Measurements from ENCODE around the gene RAB14. TPM values are rescaled to one million over a fixed set of nuclear protein-coding genes. Genes with fewer than 3 reads are reported as not detected.

The RAB14 gene
- total and polyA plus RNA-seq, 8 donors, result 16.8 to 60.4 (median 34.0) TPM

DNA sequence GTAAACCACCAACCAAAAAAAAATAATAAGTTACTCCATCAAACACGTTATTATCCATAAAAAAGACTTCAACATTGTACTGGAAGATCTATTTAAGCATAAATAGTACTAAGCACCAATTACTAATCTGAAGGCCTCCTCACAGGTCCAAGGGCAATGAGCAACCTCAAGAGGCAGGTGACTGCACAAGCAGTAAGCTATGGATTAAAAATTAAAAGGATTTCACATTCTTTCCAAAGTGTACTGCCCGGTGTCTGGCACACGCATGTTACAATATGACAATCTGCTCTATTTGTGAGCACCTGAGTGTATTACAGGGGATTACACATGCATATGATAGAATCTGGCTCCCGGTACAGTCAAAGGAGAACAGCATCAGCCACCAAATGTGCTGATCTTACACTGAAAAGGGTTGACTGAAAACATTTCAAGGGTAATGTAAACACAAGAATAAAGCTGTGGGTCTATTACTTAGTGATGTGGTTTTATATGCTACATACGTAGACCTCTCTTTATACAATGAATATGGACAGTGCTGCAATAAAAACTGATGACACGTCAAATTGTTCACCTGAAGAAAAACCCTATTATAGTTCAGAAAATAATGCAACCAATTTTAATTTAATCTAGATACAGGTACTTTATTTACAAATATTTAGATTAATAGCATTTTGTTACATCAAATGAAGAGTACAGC lies 22.8 kb downstream of the RAB14 start:
- no peak overlapping the region for H3K4me3 ChIP-seq
- H3K36me3 ChIP-seq, result peaks cover 14 to 92% (median 77%) of the 10 kb centered on the region in 4 donors
- H3K9me3 ChIP-seq, result no peaks in the 10 kb centered on the region
- H3K27ac ChIP-seq, result no peak overlapping the region
- no peak for DNase-seq
- intact Hi-C loops (cut with DNase I; ENCODE audit: low total_unique reads), result no loop called here
- no peaks in the 10 kb centered on the region for H3K27me3 ChIP-seq
- no peak for TF ChIP-seq CTCF (IDR thresholded peaks at IDR 0.05)
- TF ChIP-seq POLR2AphosphoS5 (IDR thresholded peaks at IDR 0.05), result no peak
- TF ChIP-seq POLR2A (IDR thresholded peaks at IDR 0.05), result no peak
- TF ChIP-seq EP300 (IDR thresholded peaks at IDR 0.05), result no peak
- H3K4me1 ChIP-seq, result peaks cover 8 to 50% (median 32%) of the 10 kb centered on the region in 4 donors
- 68 to 84% (median 81%) methylated on average over 6 of the region's 6 CpGs for whole genome bisulfite sequencing, 5 donors

GRCh38 chr9:121173501-121173900 lies 28.2 kb downstream of the RAB14 start:
- TF ChIP-seq CTCF (IDR thresholded peaks at IDR 0.05), result no peak
- TF ChIP-seq POLR2A (IDR thresholded peaks at IDR 0.05), result no peak
- no peak for TF ChIP-seq EP300 (IDR thresholded peaks at IDR 0.05)
- TF ChIP-seq POLR2AphosphoS5 (IDR thresholded peaks at IDR 0.05), result no peak
- 91 to 98% (median 96%) methylated on average over 7 of the region's 7 CpGs for WGBS, 5 donors
- no peak overlapping the region for H3K4me3 ChIP-seq
- H3K4me1 ChIP-seq, result peaks cover 0 to 9% (median 4%) of the 10 kb centered on the region in 4 donors
- H3K36me3 ChIP-seq, result peaks cover 35 to 98% (median 95%) of the 10 kb centered on the region in 4 donors
- H3K27ac ChIP-seq, result no peak overlapping the region
- no peaks in the 10 kb centered on the region for H3K27me3 ChIP-seq
- intact Hi-C loops (cut with DNase I; ENCODE audit: low total_unique reads), result no loop called here
- DNase-seq, result no peak
- no peaks in the 10 kb centered on the region for H3K9me3 ChIP-seq

DNA sequence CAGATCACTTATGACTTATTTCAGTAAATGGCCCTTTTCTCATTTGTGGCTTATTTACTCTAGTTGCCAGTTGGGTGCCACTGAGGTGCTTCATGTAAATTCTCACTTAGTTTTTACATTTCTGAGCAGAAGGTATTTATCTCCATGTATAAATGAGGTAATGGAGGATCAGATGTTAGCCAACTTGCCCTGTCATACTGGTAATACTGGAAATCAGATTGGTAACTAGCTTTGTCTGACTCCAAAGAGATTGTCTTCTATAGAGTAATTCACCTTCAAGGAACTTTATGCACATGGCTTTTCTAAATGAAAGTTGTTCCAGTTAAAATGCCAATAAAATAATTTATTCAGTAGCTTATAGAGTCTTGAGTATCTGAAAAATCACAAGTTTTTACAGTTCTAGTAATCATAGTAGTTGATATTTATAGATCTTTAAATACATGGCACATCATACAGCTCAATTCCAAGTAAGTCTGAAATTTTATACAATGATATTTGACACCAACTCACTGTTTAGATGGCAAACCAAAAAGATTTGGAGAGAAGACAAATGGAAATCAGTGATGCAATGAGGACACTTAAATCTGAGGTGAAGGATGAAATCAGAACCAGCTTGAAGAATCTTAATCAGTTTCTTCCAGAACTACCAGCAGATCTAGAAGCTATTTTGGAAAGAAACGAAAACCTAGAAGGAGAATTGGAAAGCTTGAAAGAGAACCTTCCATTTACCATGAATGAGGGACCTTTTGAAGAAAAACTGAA lies 28.8 kb downstream of the RAB14 start:
- WGBS, 5 donors, result 88 to 100% (median 94%) methylated on average over 1 of the region's 1 CpG
- Histone ChIP-seq H3K9me3 (no peaks in the 10 kb centered on the region), H3K27ac (no peak overlapping the region), H3K36me3 (peaks cover 41 to 98% (median 95%) of the 10 kb centered on the region in 4 donors), H3K4me1 (peaks cover 0 to 8% (median 4%) of the 10 kb centered on the region in 4 donors), H3K4me3 (no peak overlapping the region), H3K27me3 (no peaks in the 10 kb centered on the region)
- DNase-seq, result no peak
- no peak for TF ChIP-seq CTCF (IDR thresholded peaks at IDR 0.05)
- no peak for TF ChIP-seq EP300 (IDR thresholded peaks at IDR 0.05)
- TF ChIP-seq POLR2AphosphoS5 (IDR thresholded peaks at IDR 0.05), result no peak
- TF ChIP-seq POLR2A (IDR thresholded peaks at IDR 0.05), result no peak
- intact Hi-C loops (cut with DNase I; ENCODE audit: low total_unique reads), result no loop called here

DNA sequence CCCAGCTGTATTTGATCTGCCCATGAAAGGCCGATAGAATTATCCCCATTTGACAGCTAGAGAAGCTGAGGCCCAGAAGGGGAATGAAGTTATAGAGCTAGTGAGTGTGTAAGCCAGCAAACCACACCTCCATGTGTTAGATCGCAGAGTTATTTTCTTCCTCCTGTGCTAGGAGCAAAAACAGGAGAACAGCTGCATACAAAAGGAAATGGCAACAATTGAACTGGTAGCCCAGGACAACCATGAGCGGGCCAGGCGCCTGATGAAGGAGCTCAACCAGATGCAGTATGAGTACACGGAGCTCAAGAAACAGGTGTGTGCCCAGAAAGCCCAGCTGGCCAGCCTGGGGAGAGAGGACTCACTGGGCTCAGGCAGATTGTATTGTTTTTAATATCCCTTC lies 30.4 kb downstream of the RAB14 start:
- H3K4me3 ChIP-seq, result no peak overlapping the region
- peaks cover 0 to 5% (median 0%) of the 10 kb centered on the region in 4 donors for H3K4me1 ChIP-seq
- no peak for DNase-seq
- TF ChIP-seq POLR2A (IDR thresholded peaks at IDR 0.05), result no peak
- TF ChIP-seq POLR2AphosphoS5 (IDR thresholded peaks at IDR 0.05), result no peak
- H3K36me3 ChIP-seq, result peaks cover 48 to 99% (median 93%) of the 10 kb centered on the region in 4 donors
- no peaks in the 10 kb centered on the region for H3K9me3 ChIP-seq
- no peaks in the 10 kb centered on the region for H3K27me3 ChIP-seq
- no peak overlapping the region for H3K27ac ChIP-seq
- intact Hi-C loops (cut with DNase I; ENCODE audit: low total_unique reads), result no loop called here
- 89 to 92% (median 91%) methylated on average over 5 of the region's 5 CpGs for WGBS, 5 donors

Measured in stomach (tissue), 9 donors.